GM21515 (cell line): ENCODE results near the gene KRTAP5-8.
"Not testable (repeated sequence)": the region's sequence is repeated elsewhere in the genome, so short reads cannot be mapped to it uniquely, and the experiment has no call there.

Experiments used
- ATAC-seq: cut with Tn5 transposase; IDR thresholded peaks from one replicate; pipeline ENCODE4 v1.9.1; 2021; ENCODE audit not compliant: unreplicated experiment

KRTAP5-8 gene

DNA sequence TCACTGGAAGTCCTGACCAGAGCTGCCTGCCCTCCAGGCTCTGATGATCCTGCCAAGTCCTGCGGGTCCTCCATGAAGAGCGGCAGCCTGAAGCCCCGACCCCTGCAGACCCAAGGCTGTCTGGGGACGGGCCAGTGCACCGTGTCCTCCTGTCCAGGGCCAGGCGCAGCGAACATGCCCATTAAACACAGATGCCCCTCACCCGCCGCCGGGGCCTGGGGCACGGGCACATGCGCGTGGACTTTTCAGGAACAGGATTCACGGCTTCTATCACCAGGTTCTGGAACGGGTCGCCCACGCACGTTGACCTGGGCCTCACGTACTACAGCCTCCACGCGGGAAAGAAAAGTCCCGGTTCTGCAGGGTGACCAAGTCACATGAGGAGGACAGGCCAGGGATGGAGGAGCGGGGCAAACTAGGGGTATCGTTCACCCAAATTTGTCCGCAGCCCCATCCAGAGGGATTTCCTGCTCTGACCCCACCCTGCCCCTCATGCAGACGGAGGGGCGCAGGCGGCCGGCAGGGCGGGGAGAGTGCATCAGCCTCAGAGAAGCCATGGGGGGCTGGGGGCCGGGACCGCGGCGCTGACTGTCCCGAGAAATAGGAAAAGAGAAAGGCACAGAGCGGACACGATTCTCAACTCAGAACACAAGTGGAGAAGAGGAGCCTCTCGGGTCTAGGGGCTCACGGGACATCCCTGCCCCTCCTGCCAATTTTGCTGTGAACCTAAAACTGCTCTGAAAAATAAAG lies 33.5 kb downstream of the KRTAP5-8 start:
- ATAC-seq = not testable (repeated sequence)

DNA sequence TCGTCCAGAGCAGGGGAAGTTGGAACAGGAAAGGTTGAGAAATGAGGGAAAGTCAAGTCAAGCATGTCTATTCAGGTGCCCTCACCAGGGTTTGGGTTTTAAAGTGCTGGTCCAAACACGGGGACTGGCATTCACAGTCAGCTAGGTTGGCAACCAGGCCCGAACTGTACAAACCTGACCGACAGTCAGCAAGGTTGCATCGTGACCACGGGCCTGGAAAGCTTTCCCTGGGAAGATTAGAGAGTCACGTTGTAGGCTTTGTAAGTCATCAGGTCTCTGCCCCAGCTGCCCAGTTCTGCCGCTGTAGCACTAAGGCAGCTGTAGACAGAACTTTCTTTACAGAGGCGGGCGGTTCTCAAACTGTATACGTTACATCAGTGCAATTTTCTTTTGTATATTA lies 35.0 kb downstream of the KRTAP5-8 start:
- no peak for ATAC-seq

DNA sequence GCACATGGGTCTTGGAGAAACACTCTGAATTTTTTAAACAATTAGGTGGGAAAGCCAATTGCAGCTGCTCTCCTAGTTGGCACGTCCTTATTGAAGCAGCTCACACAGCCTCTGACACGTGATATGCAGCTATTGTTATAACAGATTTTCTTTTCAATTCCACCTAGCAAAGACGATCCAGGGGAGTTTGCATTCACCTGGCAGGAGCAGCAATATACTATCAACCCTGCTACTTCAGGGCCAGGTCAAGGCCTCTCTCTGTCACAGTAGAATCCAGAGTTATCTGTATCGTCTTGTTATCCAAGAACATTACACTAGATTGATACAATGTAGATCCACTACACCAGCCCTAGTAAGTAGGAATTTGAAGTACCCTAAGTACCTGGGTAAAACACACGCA lies 36.6 kb downstream of the KRTAP5-8 start:
- no peak for ATAC-seq

DNA sequence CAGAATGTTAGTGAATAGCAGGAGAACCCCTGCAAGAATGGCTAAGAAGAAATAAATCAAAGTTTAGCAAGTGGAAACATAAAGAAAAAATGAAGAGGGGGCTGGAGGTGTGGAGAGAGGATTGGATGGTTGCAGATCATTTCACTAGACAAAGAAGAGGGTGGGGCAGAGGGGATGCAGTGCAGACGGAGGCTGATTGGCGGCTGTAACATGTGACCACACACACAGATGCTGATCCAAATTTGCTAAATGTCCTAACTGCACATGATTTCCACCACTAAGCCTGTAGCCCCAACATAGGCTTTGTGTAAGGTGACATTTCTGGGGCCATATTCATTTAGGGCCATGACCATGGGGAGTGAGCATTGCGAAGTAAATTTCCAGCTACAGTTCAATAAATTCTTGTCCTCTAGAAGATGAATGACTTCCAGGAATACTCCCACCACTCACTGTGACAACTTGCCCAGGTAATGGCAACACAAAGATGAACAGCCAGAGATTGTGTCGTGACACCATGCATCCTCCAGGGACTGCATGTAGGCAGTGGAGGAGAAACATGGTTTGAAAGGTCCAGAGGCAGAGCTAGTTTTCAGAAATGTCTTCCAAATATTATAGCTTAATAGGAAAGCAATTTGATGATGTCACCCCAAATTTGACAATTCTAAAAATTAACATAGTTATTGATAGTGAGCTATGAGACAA lies 38.0 kb downstream of the KRTAP5-8 start:
- ATAC-seq = no peak

DNA sequence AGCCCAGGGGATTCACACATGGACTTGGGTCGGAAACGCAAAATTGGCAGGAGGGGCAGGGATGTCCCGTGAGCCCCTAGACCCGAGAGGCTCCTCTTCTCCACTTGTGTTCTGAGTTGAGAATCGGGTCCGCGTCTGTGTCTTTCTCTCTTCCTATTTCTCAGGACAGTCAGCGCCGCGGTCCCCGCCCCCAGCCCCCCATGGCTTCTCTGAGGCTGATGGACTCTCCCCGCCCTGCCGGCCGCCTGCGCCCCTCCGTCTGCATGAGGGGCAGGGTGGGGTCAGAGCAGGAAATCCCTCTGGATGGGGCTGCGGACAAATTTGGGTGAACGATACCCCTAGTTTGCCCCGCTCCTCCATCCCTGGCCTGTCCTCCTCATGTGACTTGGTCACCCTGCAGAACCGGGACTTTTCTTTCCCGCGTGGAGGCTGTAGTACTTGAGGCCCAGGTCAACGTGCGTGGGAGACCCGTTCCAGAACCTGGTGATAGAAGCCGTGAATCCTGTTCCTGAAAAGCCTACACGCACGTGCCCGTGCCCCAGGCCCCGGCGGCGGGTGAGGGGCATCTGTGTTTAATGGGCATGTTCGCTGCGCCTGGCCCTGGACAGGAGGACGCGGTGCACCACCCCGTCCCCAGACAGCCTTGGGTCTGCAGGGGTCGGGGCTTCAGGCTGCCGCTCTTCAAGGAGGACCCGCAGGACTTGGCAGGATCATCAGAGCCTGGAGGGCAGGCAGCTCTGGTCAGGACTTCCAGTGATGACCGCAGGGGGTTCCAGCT lies 39.1 kb downstream of the KRTAP5-8 start:
- not testable (repeated sequence) for ATAC-seq

DNA sequence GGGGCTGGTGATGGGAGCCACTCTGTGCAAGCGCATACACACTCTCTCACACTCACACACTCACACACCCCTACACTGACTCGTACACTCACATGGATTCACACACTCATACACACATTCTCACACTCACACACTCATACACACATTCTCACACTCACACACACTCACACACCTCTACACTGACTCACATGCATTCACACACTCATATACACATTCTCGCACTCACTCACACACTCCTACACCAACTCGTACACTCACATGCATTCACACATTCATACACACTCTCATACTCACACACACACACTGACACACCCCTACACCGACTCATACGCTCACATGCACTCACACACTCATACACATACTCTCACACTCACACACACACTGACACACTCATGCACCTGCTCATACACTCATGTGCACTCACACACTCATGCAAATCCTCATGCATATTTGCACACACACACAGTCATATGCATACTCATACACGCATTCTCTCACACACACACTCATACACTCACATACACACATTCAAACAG lies 39.7 kb downstream of the KRTAP5-8 start:
- no peak for ATAC-seq

DNA sequence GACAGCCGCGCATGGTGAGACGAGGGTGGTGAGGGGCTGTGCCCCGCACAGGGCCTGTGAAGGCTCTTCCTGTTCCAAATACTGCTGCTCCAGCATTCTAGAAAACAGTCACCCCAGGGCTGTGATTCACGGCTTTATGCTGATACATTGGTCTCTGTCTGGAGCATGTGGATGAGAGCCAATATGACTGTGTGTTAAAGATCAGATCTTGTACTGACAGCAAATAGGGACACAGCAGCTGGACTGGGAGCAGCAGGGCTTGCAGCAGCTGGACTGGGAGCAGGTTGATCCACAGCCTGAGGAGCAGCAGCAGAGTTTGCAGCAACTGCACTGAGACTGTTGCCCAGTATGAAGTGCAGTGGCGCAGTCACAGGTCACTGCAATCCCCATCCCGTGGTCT lies 41.7 kb downstream of the KRTAP5-8 start:
- not testable (repeated sequence) for ATAC-seq

DNA sequence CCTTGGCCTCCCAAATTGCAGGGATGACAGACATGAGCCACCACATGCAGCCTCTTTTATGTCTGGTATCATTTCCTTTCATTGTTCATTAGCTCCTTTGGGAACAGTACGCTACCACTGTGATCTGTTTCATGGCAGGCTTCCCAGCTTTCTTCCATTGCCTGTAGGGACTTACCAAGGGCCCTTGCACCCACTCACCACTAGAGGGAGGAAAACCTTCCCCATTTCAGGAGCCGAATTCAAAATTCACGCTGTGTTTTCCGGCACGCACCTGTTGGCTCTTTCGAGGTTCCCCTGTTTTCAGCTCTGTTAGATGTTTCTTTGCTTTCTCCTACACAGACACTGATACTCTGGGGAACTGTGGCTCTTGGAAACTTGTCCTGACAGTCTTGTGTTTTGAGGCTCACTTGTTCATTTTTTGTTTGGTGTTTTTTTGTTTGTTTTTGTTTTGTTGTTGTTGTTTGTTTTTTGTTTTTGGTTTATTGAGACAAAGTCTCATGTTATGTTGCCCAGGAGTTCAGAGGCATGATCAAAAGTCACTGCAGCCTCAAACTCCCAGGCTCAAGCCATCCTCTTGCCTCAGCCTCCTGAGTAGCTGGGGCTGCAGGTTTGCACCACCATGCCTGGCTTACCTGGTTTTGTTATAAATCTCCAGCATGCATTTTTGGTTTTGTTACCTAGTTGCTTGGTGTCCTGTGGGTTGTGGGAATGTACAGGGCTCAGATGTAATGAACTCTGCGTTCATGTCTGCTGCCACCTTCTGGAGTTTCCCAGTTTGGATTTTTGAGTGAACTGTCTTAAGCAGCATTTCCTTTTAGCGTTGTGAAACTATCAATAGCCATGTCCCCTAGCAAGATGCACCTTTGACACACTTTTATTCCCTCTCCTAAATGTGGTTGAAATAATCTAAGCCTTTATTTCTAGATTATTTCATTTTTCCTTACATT lies 42.5 kb downstream of the KRTAP5-8 start:
- ATAC-seq = no peak

DNA sequence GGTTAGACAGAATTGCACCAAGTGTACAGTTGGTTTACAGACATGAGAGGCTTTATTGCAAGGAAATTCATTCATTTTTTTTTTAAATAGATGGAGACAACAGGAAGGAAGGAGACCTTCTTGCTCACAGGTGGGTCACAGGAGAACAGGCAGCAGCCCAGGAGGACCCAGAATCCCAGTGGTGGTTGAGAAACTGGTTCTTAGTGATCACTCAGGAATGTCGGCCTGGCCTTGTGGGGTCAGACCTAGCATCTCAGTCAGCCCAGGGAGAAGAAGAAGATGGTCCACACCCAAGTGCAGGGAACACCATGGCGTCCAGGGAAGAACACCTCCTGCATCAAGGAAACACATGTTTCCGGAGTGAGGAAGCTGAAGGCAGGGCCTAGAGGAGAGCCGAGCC lies 44.0 kb downstream of the KRTAP5-8 start:
- no peak for ATAC-seq

DNA sequence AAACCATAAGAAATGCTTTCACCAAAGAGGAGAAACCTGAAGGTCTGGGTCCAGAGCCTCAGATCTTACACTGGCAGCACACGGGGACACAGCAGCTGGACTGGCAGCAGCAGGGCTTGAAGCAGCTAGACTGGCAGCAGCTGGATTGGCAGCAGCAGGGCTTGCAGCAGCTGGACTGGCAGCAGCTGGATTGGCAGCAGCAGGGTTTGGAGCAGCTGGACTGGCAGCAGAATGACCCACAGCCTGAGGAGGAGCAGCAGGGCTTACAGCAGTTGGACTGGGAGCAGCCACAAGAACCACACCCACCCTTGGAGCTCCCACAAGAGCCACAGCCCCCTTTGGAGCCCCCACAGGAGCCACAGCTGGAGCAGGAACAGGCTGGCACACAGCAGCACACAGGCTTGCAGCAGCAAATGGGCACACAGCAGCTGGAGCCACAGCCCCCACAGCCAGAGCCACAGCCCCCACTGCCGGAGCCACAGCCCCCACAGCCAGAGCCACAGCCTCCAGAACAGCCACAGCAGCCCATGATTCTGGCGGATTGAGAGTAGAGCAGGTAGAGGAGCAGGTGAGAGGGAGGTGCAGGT lies 44.6 kb downstream of the KRTAP5-8 start, which contains the start of gene KRTAP5-11:
KRTAP5-11 (minus strand) TSS at position 567 of the 587 bp plus-strand sequence; CDS start at position 529, 38 bp downstream.
- no peak for ATAC-seq

DNA sequence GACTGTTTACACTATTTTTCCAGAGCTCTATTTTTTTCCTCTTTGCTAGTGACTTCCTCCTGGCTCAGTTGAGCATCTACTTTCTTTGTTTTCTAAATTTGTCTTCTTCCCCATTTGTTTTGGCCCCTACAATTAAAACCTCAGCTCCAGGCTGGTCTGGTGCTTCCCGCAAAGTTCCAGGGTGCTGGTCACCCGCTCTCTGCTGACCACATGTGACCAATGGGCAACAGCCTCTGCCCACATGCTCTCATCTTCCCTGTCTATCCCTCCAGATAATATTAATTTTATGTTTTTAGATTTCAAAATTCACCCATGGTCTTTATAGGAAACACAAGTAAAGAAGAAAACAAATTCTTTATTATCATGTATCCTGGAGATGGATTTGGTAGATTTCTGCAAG lies 45.1 kb downstream of the KRTAP5-8 start:
- not testable (repeated sequence) for ATAC-seq

DNA sequence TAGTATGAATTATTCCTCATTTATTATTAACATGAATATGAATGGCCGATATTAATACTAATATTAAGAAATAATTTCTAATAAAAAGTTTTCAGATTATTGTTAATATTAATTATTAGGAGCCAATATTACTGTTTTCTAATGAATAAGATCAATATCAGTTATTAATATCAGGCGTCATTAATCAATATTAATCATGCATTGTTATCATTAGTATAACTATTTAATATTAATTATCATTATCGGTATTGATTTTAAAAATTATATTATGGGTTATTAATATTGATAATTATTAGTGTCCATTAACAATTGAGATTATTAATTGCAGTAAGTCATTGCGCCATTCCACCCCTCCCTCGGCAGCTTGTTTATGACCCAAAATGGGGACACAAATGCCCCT lies 47.8 kb downstream of the KRTAP5-8 start:
- not testable (repeated sequence) for ATAC-seq

DNA sequence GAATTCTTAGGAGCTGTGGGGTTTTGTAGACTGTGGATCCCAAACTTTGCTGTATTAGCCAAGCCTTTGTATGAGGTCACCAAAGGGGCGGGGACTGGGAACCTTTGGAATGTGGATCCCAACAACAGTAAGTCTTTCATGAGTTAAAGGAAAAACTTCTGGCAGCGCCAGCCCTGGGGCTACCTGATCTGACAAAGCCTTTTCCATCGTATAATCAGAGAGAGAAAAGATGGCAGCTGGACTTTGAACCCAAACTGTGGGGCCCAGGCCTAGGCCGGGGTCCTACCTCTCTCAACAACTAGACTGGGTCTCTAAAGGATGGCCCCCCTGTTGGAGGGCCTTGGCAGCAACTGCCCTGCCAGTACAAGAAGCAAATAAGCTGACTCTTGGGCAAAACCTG lies 50.5 kb downstream of the KRTAP5-8 start:
- not testable (repeated sequence) for ATAC-seq
